Mucosa of stomach (tissue), 1 donor: ENCODE measurements around the gene STX4.

Experiments
- H3K27me3 ChIP-seq: one replicate; pipeline ENCODE4 v1.7.0; 2013; ENCODE audit warnings: mild to moderate bottlenecking, low read length; ENCODE audit not compliant: control insufficient read depth, insufficient read depth
- H3K36me3 ChIP-seq: one replicate; pipeline ENCODE4 v1.7.0; 2013; ENCODE audit warnings: low read length; ENCODE audit not compliant: control insufficient read depth, insufficient read depth
- H3K4me1 ChIP-seq: one replicate; pipeline ENCODE4 v1.7.0; 2013; ENCODE audit warnings: mild to moderate bottlenecking, low read length; ENCODE audit not compliant: control insufficient read depth, insufficient read depth
- H3K4me3 ChIP-seq: one replicate; pipeline ENCODE4 v1.7.0; 2013; ENCODE audit warnings: low read length
- H3K9ac ChIP-seq: one replicate; pipeline ENCODE4 v1.7.0; 2013; ENCODE audit warnings: mild to moderate bottlenecking, low read length, moderate library complexity
- H3K9me3 ChIP-seq: one replicate; pipeline ENCODE4 v1.7.0; 2013; ENCODE audit warnings: mild to moderate bottlenecking, low read length, moderate library complexity; ENCODE audit not compliant: control insufficient read depth
- donor health status: Pancreatic carcinoma.

STX4 gene

GRCh38 chr16:31063843-31064611 is 30.7 kb downstream of the STX4 start:
- Histone ChIP-seq H3K4me3 (no peak overlapping the region), H3K9me3 (no peaks in the 10 kb centered on the region), H3K9ac (no peak overlapping the region), H3K36me3 (no peaks in the 10 kb centered on the region), H3K27me3 (no peaks in the 10 kb centered on the region), H3K4me1 (peaks cover 7% of the 10 kb centered on the region)

GRCh38 chr16:31064882-31065461 is 31.6 kb downstream of the STX4 start:
- no peaks in the 10 kb centered on the region for H3K36me3 ChIP-seq
- H3K9ac ChIP-seq: no peak overlapping the region
- H3K4me1 ChIP-seq: peaks cover 7% of the 10 kb centered on the region
- H3K4me3 ChIP-seq: no peak overlapping the region
- no peaks in the 10 kb centered on the region for H3K27me3 ChIP-seq
- H3K9me3 ChIP-seq: no peaks in the 10 kb centered on the region

- Histone ChIP-seq H3K4me3 (no peak overlapping the region), H3K27me3 (no peaks in the 10 kb centered on the region), H3K9me3 (no peaks in the 10 kb centered on the region), H3K36me3 (no peaks in the 10 kb centered on the region), H3K9ac (no peak overlapping the region), H3K4me1 (peaks cover 14% of the 10 kb centered on the region)
Observed at GRCh38 chr16:31067342-31067741, 34.0 kb downstream of the STX4 start.

GRCh38 chr16:31071861-31072260 is 38.5 kb downstream of the STX4 start:
- H3K36me3 ChIP-seq: peaks cover 6% of the 10 kb centered on the region
- H3K4me1 ChIP-seq: peaks cover 17% of the 10 kb centered on the region
- H3K9me3 ChIP-seq: no peaks in the 10 kb centered on the region
- no peaks in the 10 kb centered on the region for H3K27me3 ChIP-seq
- H3K9ac ChIP-seq: no peak overlapping the region
- no peak overlapping the region for H3K4me3 ChIP-seq

- H3K9ac ChIP-seq: peak overlapping the region; percentile 72
- no peaks in the 10 kb centered on the region for H3K9me3 ChIP-seq
- H3K4me3 ChIP-seq: peak overlapping the region; percentile 99
- H3K27me3 ChIP-seq: no peaks in the 10 kb centered on the region
- peaks cover 17% of the 10 kb centered on the region for H3K4me1 ChIP-seq
- H3K36me3 ChIP-seq: peaks cover 6% of the 10 kb centered on the region
Observed at GRCh38 chr16:31072540-31073141, 39.3 kb downstream of the STX4 start.

- Histone ChIP-seq H3K27me3 (no peaks in the 10 kb centered on the region), H3K9ac (peak overlapping the region; percentile 72), H3K9me3 (no peaks in the 10 kb centered on the region), H3K4me3 (peak overlapping the region; percentile 99), H3K4me1 (peaks cover 17% of the 10 kb centered on the region), H3K36me3 (peaks cover 6% of the 10 kb centered on the region)
Observed at GRCh38 chr16:31073142-31073969, 40.0 kb downstream of the STX4 start.

- H3K4me1 ChIP-seq: peaks cover 17% of the 10 kb centered on the region
- H3K9ac ChIP-seq: peak within 1 kb of the TSS; percentile 91
- H3K9me3 ChIP-seq: no peaks in the 10 kb centered on the region
- peaks cover 6% of the 10 kb centered on the region for H3K36me3 ChIP-seq
- no peaks in the 10 kb centered on the region for H3K27me3 ChIP-seq
- peak within 1 kb of the TSS; percentile 99 for H3K4me3 ChIP-seq
Observed at GRCh38 chr16:31073970-31074813, 40.8 kb downstream of the STX4 start, which contains the start of the genes ZNF646 and ZNF668. ZNF646 (plus strand) TSS chr16:31074422; CDS start chr16:31076325, 1,903 bp downstream. ZNF668 (minus strand) TSS chr16:31074240; CDS start chr16:31064459, 9,781 bp downstream.

DNA sequence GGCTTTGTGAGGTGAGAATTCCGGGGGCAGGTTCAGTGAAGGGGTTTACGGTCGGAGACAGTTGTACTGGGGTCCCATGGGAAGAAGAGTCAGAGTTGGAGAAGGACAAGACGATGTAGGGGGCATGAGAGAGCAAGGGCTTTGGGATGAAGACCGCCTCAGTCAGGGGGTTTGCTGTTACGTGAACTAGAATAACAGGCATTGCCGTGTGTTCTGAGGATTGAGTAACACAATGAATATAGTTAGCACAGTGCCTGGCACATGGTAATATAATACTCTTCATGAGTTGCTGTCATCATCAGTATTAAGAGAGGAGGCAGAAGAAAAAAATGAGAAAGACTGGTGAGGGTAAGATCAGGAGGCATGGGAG is 41.4 kb downstream of the STX4 start:
- Histone ChIP-seq H3K27me3 (no peaks in the 10 kb centered on the region), H3K4me3 (peak overlapping the region; percentile 84), H3K36me3 (peaks cover 6% of the 10 kb centered on the region), H3K9ac (peak overlapping the region; percentile 91), H3K4me1 (peaks cover 17% of the 10 kb centered on the region), H3K9me3 (no peaks in the 10 kb centered on the region)

- no peaks in the 10 kb centered on the region for H3K9me3 ChIP-seq
- peaks cover 17% of the 10 kb centered on the region for H3K4me1 ChIP-seq
- peaks cover 16% of the 10 kb centered on the region for H3K36me3 ChIP-seq
Observed at GRCh38 chr16:31076319-31076718, 43.0 kb downstream of the STX4 start.

GRCh38 chr16:31077024-31077423 is 43.7 kb downstream of the STX4 start:
- Histone ChIP-seq H3K9ac (no peak overlapping the region), H3K4me1 (peaks cover 14% of the 10 kb centered on the region), H3K9me3 (no peaks in the 10 kb centered on the region), H3K4me3 (no peak overlapping the region), H3K27me3 (no peaks in the 10 kb centered on the region), H3K36me3 (peaks cover 16% of the 10 kb centered on the region)

More at GRCh38 chr16:31076319-31076718, 43.0 kb downstream of the STX4 start:
- Histone ChIP-seq H3K9ac (no peak overlapping the region), H3K4me3 (no peak overlapping the region), H3K27me3 (no peaks in the 10 kb centered on the region)
